Renal pelvis (tissue), 4 donors: ENCODE results near the gene C1QTNF1. TPM values are rescaled to one million over a fixed set of nuclear protein-coding genes. Genes with fewer than 3 reads are reported as not detected.

ENCODE experiments used
- DNase-seq: peaks from one replicate; pipeline ENCODE4 v3.0.0-alpha.2; 2013
- polyA plus RNA-seq, 3 donors: library from polyadenylated mRNA; unstranded; fragments of 120-200 nt; gene quantifications; one replicate each; pipeline ENCODE4 v1.2.1, GENCODE V29; 2013; ENCODE audit not compliant: insufficient read length in 3 of 3

Gene C1QTNF1
- polyA plus RNA-seq, 3 donors, result 2.1 to 2.9 (median 2.2) TPM

GRCh38 chr17:79078476-79079190 lies 54.7 kb downstream of the C1QTNF1 start:
- DNase-seq, result no peak

DNA sequence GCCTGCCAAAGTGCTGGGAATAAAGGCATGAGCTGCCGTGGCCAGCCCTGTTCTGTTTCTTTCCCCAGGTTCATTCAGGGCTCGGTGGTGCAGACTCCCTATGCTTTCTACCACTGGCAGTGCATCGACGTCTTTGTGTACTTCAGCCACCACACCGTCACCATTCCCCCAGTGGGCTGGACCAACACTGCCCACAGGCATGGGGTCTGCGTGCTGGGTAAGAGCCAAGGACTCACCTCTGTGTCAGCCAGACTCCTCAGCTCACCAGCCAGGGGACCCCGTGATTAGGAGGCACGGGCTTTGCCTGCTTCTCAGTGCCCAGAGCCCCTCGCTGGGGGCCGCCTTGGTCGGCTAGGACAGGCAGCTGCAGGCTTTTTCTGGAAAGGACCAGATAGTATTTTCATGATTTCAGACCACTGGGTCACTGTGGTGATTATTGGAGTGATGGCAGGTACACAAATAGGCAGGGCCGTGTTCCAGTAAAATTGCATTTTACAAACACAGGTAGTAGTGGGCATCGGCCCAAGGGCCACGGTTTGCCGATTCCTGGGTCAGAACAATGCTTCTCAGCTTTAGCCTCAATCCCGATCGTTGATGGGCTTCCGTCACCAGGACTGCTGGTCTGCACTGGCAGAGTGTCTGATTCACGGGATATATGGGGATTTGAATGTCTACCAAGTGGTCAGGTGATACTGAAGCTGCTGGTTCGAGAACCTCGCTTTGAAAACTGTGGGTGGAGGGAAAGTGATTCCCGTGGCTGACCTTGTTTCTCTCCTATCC lies 55.6 kb downstream of the C1QTNF1 start:
- DNase-seq, result no peak

DNA sequence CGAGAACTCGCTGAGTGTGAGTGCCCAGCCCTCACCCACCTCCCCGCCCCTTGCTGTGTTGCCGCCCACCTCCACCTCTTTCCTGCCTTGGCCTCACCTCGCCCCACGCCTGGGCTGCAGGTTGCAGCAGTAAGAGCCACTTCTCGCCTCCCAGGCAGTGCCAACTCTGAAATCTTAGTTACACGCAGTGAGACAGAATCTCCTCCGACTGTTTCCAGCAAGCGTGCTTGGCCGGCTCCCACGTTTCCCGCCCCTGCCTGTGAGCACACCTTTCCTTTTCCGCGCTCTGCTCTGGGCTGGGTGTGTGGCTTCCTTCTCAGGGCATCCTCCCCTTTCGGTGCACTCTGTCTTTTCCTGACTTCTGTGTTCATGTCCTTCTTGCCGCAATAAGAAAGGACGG lies 56.4 kb downstream of the C1QTNF1 start:
- DNase-seq, result no peak

- DNase-seq, result no peak
Measured at GRCh38 chr17:79080761-79081290, 56.9 kb downstream of the C1QTNF1 start.

- DNase-seq, result no peak
Measured at GRCh38 chr17:79081571-79082276, 57.8 kb downstream of the C1QTNF1 start.

- DNase-seq, result no peak
Measured at GRCh38 chr17:79082311-79083190, 58.6 kb downstream of the C1QTNF1 start.

- DNase-seq, result no peak
Measured at GRCh38 chr17:79083191-79083971, 59.4 kb downstream of the C1QTNF1 start.

DNA sequence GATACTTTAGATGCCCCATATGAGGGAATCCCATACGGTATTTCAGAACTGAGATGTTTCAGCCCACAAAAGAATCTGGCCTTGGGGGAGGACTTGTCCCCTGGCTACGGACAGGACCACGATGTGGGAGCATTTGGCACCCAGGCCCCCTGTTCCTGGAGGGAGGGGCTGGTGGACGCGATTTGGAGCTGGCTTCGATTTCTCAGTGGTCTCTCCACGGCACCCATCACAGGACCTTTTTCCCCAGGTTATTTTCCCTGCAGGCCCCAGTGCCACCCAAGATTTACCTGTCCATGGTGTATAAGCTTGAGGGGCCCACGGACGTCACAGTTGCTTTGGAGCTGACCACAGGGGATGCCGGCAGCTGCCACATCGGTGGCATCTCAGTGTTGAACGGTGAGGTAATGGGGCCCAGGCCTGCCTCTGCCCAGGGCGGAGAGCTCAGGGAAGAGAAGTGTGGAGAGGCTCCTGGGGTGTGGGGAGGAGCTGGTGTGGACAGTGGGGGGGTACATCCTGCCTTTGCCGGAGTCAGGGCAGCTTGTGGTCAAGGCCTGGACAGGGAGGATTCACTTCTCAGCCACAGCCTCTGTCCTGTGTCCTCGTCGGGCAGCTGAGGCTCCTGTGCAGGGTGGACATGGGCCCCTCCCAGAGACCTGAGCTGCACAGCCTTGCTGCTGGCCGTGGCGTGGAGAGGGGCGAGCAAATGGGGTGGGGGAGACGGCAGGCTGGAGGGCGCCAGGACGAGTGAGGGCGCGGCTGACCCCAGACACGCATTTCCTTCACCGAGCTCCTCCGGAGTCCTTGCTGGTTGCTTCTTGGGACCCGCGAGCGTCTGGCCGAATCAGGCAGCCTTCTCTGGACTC lies 60.6 kb downstream of the C1QTNF1 start:
- DNase-seq, result no peak

DNA sequence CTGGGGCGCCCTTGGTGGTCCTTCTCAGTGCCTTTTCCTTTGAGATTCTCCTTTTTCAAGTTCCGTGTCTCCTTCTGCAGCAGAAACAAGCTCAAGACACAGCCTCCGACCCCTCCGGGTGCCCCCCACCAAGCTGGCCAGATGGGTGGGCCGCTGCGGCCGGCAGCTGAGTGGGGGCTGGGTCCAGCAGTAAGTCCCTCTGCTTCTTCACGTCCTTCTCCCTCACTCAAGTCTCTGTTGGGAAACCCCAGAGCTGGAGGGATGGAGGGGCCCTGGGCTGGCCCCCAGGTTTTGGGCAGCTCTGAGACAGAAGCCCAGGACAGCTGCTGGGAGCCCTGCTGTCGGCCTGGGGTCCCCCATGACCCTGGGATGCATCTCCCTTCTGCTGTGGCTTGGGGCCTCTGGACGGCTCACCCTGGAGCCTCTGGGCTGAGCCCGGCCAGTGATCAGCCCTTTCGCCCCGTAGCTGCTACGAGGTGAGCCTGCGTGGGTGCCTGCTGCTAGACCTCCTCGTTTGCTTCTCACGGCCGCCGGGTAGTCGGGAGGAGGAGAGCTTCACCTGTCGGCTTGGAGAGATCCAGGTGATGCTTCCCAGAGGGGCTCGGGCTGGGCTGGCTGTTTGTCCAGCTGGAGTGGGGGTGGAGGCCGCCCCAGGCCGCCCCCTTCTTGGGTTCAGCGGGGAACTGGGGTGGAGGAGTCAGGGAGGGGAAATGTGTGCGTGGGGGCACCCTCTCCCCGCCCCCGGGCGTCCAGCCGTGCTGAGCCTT lies 61.4 kb downstream of the C1QTNF1 start:
- DNase-seq, result no peak

- no peak for DNase-seq
Measured at GRCh38 chr17:79085921-79086551, 62.1 kb downstream of the C1QTNF1 start.

DNA sequence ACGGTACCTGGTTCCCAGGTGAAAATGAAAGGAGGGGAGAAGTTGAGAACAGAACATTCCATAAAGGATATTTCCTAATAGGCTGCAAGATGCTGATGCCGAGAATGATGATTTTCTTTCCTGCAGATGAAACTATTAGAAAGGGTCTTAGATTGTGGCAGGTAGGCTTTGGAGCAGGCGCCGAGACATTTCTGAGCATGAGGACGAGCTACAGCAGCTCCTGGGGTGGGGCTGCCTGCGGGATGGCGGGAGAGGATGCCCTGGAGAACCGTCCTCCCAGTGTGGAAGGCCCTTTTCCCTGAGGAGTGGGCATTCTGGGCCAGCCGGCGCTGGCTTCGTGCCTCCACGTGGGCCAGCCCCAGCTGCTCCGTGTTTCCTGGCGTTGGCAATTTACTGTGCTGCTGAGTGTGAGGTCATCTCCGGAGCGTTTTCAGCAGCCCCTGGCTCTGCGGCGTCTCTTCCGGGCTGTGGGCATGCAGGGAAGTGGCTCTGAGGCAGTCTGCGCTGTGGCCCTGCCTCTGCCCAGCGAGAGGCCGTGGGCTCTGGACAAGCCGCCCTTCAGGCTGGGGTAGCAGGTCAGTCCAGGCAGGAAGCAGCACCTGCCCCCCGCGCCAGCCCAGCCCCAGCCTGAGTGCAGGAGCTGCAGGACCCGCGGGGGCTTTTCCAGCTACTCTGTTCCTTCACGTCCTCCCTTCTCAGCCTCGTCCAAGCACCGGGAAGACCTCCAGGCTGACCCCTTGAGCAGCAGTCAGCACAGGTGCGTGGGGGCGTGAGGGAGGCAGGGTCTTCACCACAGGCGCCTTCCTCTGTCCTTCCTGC lies 62.8 kb downstream of the C1QTNF1 start:
- DNase-seq, result no peak

GRCh38 chr17:79087428-79088143 lies 63.6 kb downstream of the C1QTNF1 start:
- DNase-seq, result peak; percentile 57

GRCh38 chr17:79088247-79088996 lies 64.5 kb downstream of the C1QTNF1 start:
- DNase-seq, result peak; percentile 41

- DNase-seq, result no peak
Measured at GRCh38 chr17:79088997-79089328, 65.0 kb downstream of the C1QTNF1 start.

GRCh38 chr17:79089720-79090442 lies 65.9 kb downstream of the C1QTNF1 start:
- DNase-seq, result no peak
